Umbilical cord (tissue), 2 donors: ENCODE measurements around the gene NGRN. TPM values are rescaled to one million over a fixed set of nuclear protein-coding genes. Genes with fewer than 3 reads are reported as not detected.

Experiments used
- DNase-seq: peaks from one replicate; pipeline ENCODE4 v3.0.0-alpha.2; 2015; ENCODE audit warnings: low spot score
- total RNA-seq: library from RNA; depleted of rRNA; stranded (reverse); fragments of >200 nt; gene quantifications from one replicate; pipeline ENCODE4 v1.2.3, GENCODE V29; 2014; ENCODE audit warnings: low replicate concordance; ENCODE audit not compliant: insufficient read depth

The NGRN gene
- total RNA-seq, 1 donor from 2014 or later: 48.6 TPM

- DNase-seq: no peak
Observed at GRCh38 chr15:90318591-90318990, 53.1 kb downstream of the NGRN start.

GRCh38 chr15:90320062-90320884 lies 54.8 kb downstream of the NGRN start:
- DNase-seq: peak; percentile 92

GRCh38 chr15:90320885-90321278 lies 55.4 kb downstream of the NGRN start:
- no peak for DNase-seq

Other genes with a start within 250 kb of the NGRN start
- 90.8 TPM for gene IDH2, start 163.2 kb upstream of the NGRN start, total RNA-seq
- 20.7 TPM for gene SEMA4B, start 64.3 kb upstream of the NGRN start, total RNA-seq
- gene CIB1, start 31.7 kb upstream of the NGRN start, total RNA-seq: 15.9 TPM
- gene GDPGP1, start 31.5 kb upstream of the NGRN start, total RNA-seq: 6.3 TPM
- gene TTLL13, start 16.1 kb upstream of the NGRN start, total RNA-seq: not detected
- 8.2 TPM for gene ZNF774, start 86.6 kb downstream of the NGRN start, total RNA-seq
- gene IQGAP1, start 122.6 kb downstream of the NGRN start, total RNA-seq: 247 TPM